GM21619 (cell line): ENCODE measurements around the gene GSTM5.
A peak's percentile ranks its signal among the peaks of the same experiment; 100 is the strongest.
"Not testable (repeated sequence)": the region's sequence is repeated elsewhere in the genome, so short reads cannot be mapped to it uniquely, and the experiment has no call there.

ENCODE experiments used
- ATAC-seq: cut with Tn5 transposase; IDR thresholded peaks from one replicate; pipeline ENCODE4 v1.9.1; 2021; ENCODE audit not compliant: unreplicated experiment

Gene GSTM5

GRCh38 chr1:109726728-109727373 lies 14.8 kb downstream of the GSTM5 start:
- no peak for ATAC-seq

GRCh38 chr1:109728870-109729269 lies 16.8 kb downstream of the GSTM5 start:
- no peak for ATAC-seq

DNA sequence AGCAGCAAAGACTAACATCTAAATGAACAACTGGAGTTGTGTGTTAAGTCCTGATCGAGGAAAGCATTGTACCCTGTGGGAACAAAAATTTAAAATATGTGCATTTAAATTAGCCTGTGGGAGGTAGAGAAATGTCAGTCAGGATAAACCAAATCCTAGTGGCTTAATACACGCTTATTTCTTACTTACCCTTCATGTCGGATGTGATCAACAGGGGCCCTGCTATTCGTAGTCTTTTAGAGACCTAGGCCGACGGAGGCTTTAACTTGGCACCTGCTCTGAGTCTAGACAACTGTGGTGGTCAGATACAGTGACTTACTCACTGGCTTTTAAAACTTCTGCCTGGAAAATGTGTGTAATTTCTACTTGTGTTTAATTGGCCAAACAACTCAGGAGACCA lies 18.6 kb downstream of the GSTM5 start:
- no peak for ATAC-seq

- ATAC-seq, result no peak
These were observed 20.4 kb downstream of the GSTM5 start for GRCh38 chr1:109732390-109732881.

- no peak for ATAC-seq
These were observed 21.3 kb downstream of the GSTM5 start for GRCh38 chr1:109733236-109733870.

DNA sequence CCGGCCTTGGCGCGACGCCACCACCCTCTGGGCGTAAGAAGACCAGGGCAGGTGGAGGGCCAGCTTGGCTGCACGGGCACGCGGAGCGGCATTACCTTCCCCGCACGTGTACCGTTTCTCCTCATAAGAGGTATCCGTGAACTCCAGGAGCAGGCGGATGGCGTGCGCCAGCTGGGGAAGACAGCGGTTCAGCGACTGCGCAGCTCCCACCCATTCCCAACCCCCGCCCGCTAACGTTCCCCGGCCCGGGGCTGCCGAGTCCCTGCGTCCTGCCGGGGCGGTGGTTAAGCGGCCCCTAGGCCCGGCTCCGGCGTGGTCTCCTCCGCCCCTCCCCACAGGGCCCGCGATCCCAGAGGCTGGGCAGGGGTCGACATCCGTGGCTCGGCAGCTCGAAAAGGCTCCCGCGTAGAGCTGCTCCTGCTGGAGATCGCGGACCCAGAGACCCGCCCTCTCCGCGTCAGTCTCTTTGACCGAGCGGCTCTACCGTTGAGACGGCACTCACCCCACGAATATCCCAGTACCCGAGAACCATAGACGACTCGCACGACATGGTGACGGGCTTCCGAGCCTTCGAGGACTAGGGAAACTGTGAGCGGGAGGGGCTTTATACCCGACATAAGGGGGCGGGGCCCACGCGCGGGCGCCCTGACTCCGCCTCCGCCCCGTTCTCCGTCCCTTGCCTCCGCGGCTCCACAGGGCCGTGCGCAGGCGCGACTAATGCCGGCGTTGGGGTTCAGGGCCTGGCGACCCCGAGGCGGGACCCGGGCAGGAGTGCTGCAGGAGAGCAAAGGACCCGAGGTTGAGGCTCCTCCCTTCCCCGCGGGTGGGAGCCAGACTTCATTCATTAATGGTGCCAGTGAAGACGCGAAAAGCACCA lies 27.9 kb downstream of the GSTM5 start:
- ATAC-seq, result peak; percentile 79

DNA sequence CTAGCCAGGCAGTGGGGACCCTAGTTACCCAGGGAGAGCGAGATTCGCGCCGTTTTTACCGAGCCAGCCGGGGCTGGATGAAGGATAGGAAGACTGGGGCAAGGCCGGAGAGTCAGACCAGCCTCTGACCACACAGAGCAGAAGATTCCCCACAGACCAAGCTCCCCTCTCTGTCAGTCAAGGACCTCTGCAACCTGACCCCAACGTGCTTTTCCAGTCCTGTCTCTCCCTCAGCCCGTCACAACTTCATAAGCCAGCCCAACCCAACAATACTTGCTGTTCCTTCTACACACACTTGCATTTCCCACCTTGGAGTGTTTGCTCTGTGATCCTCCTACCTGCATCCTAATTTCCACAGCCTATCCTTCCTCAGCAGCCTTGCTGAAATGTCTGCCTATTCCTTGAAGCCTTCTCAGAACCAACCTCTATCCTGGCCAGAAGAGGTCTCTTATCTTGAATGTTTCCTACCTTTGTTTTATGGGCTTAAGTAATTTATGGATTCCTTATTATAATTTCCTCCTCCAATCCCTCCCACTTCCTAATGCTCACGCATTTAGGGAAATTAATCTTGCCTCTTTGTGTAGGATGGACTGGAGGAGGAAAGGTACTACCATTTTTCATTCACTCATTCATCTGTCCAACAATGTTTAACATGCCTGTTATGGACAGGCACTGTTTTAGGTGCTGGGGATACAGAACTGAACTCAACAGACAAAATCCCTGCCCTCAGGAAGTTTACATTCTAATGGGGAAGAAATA lies 28.7 kb downstream of the GSTM5 start, which contains the start of gene GSTM3:
Gene GSTM3, minus strand, starts transcription at position 424 of the 759 bp plus-strand sequence. CDS start 751 bp downstream, outside the sequence.
- no peak for ATAC-seq

- not testable (repeated sequence) for ATAC-seq
These were observed 36.3 kb downstream of the GSTM5 start for GRCh38 chr1:109748311-109748710.

DNA sequence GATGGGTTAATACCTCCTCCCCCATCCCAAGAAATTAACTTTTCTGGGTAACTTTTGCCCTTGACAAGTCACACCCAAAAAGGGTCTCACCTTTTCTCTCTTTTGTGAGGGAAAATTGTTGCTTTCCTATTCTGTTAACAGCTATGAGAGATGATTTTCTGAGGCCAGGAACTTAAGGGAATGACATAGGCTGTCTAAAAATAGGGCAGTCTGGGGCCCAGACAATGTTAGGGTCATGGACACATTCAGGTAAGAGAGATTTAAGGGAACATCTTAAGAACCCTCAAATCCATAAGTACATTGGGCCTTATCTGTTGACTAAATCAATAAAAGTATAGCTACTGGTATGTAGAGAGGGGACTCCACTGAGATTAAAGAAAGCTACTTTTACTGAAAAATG lies 37.2 kb downstream of the GSTM5 start:
- ATAC-seq, result no peak

- no peak for ATAC-seq
These were observed 38.3 kb downstream of the GSTM5 start for GRCh38 chr1:109750241-109750882.

GRCh38 chr1:109750920-109751319 lies 38.9 kb downstream of the GSTM5 start:
- ATAC-seq, result no peak

GRCh38 chr1:109751531-109752260 lies 39.6 kb downstream of the GSTM5 start:
- no peak for ATAC-seq

DNA sequence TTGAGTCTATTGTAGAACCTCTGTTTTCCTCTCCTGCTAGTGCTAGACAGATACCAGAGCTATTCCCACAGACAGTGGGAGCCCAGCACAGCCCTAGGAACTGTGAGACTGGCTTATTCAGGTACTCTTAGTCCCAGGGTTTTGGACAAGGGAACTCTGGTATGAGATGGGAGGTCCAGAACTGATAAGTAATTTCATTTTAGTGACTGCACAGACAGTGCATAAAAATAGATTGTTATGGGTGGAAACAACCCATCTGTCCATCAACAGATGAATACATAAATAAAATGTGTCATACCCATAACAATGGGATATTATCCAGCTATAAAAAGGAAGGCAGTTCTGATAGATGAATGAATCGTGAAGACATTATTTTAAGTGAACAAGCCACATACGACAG lies 42.7 kb downstream of the GSTM5 start:
- no peak for ATAC-seq

- ATAC-seq, result not testable (repeated sequence)
These were observed 44.3 kb downstream of the GSTM5 start for GRCh38 chr1:109756325-109756724.

DNA sequence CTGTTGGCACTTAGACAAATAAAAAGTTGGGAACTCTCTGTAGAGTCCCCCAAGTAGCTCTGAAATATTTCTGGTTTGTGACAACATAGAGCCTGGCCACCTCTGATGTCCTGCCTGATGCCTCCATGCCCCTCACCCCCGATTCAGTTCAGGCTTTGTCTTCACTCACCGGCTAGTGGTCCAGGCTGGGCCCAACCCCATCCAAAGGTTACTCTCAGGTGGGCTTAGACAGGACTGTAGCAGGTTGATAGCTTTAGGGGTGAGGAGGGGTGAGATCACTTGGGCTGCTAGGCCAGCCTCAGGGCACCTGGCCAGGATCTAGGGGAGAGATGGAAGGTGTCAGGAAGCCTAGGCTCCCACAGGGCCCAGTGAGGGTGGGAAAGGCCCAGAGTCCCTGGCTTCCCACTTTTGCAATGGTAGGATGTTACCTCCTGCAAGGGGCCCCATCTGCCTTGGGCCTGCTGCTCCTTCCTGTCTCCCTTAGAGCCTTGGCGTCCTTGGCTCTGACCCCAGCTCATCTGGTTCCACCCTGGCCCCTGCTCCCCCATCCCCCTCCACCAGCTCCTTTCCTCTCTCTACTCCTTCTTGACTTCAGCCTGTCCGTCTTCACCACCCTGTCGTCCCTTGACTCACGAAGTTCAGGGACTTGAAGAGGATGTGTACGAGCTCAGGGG lies 44.9 kb downstream of the GSTM5 start:
- no peak for ATAC-seq

GRCh38 chr1:109757936-109758786 lies 46.1 kb downstream of the GSTM5 start:
- no peak for ATAC-seq

- no peak for ATAC-seq
These were observed 47.7 kb downstream of the GSTM5 start for GRCh38 chr1:109759513-109760334.
